T-helper 2 cell (primary cell): ENCODE measurements around the gene ABLIM2.
A peak's percentile ranks its signal among the peaks of the same experiment; 100 is the strongest.

Source experiments
- DNase-seq, 5 experiments: peaks; one replicate each; pipeline versions ENCODE4 v3.0.0 to v3.0.0-alpha.2; 2012 to 2022

The ABLIM2 gene

DNA sequence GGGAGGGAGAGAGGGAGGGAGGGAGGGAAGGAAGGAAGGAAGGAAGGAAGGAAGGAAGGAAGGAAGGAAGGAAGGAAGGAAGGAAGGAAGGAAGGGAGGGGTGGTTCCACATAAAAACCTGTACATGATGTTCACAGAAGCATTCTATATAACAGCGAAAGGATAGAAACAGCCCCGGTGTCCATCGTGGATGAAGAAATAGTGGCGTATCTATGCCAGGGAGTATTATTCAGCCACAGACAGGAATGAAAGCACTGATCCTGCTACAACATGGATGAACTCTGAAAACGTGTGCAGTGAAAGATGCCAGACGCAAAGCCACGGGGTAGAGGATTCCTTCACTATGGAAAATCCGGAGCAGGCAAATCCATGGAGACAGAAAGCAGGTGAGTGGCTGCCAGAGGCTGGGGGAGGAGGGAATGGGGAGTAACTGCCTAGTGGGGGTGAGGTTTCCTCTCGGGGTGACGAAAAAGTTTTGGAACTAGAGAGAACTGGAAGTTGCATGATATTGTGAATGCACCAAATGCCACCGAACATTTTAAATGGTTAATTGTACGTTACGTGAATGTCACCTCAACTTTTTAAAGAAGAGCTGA is 92.2 kb downstream of the ABLIM2 start:
- no peak for DNase-seq

DNA sequence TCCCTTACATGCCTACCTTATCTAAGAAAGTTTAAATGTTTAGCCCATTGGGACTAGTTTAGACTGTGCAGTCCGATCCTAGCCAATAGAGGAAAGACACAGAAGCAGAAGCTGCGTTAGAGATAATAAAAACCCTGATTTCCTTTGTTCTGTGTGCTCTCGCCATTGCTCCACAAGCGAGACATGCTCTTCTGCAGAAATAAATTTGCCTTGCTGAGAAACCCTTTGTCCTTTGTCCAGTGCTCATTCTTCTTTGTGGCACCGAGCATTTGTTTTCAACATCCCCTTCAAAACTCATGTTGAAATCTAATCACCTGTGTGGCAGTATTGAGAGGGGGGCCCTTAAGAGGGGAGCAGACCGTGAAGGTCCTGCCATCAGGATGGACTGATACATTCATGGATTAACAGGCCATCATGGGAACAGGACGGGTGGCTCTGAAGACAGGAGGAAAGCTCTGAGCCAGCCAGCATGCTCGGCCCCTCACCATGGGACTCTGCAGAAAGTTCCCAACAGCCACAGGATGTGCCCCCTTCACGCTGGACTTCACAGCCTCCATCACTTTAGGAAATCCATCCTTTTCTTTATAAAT is 94.5 kb downstream of the ABLIM2 start:
- DNase-seq, result no peak

DNA sequence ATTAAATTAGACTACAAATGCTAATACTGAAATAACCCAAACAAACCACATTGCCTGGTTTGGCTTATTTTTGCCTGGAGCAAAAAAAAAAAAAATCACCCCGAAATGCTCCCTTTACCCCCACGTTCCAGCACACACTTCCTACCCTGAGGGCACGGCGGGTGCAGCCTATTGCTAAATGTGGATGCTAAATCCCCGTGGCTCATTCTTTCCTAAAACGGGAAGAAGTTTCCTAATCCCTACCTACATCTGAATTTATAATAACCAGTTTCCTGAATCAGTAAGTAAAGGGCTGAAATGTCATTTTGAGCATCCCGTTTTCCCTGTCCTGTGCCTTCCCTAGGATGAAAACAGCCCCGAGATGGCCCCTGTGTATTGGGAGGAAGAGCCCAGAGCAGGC is 97.0 kb downstream of the ABLIM2 start:
- DNase-seq, result no peak

DNA sequence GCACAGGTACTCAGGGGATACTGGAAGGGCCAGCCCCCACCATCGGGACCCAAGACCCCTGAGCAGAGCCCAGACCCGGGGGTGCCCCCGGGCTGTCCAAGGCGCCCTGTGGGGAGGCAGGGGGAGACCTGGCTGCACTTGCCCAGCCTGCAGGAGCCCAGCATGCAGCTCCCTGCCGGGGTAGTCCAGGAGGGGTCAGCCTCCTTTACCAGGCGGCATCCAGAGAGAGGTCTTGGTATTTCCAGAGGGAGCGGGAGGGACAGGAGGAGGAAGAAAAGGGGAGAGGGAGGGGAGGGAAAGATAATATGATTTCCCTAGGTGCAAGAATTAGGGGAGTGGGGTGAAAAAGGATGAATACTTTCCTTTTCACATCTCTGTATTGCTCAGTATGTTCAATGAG is 97.5 kb downstream of the ABLIM2 start:
- DNase-seq, result no peak

DNA sequence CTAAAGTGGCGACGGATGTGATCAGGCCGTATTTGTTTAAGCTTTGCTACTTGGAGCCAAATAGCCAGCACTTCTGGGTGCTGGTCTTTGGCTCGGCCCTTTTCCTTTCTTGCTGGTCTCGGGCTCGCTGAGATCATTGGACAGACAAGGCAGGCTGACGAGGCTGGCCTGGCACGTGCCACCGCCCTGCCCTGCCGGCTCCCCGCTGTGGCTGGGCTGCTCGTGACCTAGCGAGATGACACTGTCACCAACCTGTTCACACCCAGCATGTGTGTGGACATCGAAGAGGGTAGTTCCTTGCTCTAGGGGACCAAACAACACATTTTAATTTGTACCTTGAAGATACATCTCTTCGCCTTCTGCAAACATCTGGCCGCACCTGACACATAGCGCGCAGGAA is 98.0 kb downstream of the ABLIM2 start:
- no peak for DNase-seq

DNA sequence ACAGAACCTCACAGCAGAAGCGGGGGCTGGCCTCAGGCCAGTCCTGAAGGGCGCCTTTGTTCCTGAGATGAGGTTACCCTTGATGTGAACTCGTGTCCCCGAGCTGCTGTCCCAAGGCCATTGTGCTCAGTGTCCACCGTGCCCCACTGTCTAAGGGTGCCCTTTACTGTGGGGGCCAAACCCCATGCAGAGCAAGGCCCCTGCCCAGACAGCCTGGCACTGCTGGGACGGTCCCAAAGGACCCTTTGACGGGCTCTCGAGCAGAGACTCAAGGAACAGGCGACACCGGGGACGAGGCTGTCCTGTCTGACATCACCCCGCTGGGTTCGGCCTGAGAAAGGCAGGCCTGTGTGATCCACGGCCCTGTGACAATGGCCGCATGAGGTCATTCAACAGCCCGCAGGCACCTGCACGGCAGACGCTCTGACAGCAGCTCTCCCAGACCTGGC is 100.6 kb downstream of the ABLIM2 start:
- no peak for DNase-seq

DNA sequence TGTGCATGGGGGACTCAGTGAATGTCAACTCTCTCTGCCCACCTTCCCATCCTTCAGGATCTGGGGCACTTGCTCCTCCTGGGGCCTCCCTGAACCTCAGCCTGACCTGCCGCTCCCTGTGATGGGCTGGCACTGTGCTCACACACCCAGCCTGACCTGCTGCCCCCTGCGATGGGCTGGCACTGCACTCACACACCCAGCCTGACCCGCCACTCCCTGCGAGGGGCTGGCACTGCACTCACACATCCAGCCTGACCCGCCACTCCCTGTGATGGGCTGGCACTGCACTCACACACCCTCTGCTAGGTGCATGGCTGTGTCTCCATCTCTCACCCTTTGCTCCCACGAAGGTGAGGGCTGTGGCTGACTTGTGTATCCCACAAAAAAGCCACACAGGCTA is 103.4 kb downstream of the ABLIM2 start:
- no peak for DNase-seq

DNA sequence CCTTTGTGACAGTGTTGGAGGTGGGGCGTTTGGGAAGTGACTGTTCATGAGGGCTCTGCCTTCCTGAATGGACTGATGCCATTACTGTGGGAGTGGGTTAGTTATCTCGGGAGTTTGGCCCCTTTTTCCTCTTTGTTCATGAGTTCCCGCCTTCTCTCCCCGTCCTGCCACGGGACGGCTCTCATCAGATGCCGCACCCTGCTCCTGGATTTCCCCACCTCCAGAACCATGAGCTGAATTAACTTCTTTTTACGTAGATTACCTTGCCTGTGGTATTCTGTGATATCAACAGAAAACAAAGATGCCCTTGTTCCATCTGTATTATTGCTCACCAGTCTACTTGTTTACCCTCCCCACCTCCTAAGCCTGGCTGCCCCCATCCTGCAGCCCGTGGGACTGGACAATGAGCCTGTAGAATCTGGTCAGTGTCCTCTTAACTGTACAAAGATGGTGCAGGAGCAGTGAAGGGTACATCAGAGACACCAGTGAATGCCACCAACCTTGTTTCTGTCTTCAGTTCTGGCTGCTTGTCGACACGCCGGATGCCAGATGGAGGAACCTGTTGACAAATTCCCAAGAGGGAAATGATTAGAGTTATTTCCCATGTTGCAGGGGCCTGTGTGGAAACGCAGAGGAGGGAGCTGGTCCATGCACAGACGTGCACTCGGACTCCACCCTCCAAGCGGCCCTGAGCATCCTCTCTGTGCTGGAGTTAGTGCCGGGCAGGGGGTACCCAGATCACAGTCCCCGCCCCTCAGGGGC is 104.7 kb downstream of the ABLIM2 start:
- DNase-seq, result no peak

DNA sequence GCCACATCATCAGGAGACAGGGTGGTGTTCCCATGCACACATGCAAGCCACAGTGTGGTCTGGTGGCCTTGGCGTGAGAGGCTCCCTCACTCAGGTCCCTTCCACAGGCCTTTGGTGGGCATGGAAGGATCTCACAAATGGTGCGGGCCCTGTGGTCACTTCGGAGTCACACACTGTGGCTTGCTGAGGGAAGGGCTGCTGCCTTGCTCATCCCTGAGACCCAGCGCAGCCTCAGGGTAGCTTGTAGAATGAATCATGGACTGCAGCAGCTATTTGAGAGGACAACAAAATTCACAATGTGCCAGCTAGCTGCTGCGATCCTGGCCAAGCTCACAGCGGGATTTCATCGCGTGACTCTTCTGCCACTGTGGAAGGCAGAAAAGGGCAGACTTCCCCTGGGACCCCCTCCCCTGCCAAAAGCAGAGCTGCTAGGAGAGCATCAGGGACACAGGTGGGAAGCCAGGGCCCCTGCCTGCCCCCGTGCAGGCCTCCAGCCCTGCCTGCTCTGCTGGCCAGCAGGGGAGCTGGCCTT is 106.4 kb downstream of the ABLIM2 start:
- DNase-seq, result no peak

DNA sequence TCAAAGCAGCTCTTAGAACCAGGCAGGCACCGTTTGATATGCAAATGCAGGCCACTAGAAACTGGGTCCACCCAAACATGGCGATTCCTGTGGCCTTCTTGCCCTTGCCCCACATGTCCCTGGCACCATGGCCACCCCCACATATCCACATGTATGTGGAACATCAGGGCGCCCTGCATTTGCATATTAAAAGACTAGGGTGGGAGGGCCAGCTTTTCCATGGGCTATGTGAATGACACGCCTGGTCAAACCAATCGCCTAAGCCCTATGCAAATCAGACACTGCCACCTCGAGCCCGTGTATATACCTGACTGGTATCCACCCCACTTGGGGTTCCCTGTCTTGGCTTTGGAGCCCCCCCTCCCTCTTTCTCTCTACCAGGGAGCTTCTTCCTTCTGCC is 107.0 kb downstream of the ABLIM2 start:
- no peak for DNase-seq

DNA sequence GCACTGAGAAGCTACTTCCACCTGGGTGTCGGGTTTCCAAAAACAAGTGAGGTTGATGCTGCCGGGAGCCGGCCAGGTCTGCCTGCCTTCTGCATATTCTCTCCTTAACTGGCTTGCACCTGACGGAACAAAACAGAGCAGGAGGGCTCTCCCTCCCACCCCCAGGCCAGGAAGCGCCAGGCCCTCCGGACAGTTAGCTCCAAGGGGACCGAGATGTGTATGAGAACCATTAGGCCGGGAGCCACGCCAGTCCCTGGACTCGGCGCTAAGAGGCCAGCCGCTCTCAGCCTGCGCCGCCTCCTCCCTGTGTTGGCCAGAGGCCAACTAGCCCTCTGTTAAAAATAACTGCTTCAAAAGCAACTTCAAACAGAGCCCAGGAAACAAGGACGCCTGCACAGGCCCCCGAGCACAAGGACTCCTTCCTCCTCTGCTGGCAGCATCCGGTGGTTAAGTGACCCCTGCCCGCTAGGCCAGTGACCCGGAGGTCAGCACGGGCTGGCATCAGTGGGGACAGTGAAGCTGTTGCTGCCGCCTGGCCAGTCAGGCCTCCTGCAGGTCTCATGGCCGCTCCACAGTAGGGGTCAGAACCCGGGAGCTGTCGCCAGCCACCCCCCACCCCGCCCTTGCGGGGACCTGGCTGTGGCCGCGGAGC is 107.9 kb downstream of the ABLIM2 start:
- DNase-seq, result no peak

DNA sequence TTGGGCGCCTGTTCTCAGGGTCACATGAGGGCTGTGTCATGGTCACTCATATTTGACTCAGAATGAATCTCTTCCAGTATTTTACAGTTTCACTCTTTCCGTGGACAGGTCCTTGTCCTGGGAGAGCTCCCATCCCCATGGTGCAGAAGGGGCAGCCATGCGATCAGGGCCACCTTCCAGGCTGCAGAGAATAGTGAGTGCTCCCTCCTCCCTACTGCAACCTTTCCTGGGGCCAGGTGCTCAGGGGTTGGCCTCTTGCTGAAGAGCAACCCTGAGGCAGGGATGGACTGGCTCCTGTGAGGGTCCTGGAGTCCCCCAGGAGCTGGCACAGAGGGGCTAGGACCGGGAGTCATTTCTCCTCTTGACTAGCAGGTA is 108.4 kb downstream of the ABLIM2 start:
- no peak for DNase-seq

DNA sequence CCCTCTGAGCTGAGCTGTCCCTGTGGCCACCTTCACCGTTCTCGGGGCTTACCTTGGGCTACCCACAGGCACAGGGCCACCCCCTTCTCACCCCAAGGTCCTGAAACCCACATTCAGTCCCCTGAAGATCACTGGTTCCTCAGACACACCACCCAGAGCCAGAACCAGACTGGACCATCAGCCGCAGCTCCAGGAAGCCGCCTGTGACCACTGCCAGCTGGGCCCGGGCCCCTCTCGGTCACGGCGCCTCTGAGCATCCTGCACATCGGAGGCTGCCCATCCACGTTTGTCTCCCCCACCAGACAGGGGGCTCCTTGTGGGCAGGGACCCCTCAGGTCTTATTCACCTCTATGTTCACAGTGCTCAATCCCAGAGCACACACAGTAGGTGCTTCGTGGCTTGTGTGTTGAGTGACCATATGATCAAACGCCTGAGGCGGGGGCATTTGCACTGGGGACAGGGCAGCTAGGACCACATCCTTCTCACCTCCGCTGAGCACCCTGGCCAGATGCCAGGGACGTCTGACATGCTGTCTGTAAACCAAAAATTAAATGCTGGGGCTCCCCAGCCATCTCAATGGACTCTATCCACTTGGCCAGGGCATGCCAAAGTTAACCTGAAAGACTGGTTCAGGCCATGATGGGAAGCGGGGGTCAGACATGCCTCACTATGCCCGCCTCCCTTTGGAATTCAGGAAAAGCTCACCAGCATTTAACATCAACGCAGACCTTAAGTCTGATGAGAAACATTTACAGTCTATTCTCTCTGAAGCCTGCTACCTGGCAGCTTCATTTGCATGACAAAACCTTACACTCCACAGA is 109.5 kb downstream of the ABLIM2 start:
- no peak for DNase-seq

DNA sequence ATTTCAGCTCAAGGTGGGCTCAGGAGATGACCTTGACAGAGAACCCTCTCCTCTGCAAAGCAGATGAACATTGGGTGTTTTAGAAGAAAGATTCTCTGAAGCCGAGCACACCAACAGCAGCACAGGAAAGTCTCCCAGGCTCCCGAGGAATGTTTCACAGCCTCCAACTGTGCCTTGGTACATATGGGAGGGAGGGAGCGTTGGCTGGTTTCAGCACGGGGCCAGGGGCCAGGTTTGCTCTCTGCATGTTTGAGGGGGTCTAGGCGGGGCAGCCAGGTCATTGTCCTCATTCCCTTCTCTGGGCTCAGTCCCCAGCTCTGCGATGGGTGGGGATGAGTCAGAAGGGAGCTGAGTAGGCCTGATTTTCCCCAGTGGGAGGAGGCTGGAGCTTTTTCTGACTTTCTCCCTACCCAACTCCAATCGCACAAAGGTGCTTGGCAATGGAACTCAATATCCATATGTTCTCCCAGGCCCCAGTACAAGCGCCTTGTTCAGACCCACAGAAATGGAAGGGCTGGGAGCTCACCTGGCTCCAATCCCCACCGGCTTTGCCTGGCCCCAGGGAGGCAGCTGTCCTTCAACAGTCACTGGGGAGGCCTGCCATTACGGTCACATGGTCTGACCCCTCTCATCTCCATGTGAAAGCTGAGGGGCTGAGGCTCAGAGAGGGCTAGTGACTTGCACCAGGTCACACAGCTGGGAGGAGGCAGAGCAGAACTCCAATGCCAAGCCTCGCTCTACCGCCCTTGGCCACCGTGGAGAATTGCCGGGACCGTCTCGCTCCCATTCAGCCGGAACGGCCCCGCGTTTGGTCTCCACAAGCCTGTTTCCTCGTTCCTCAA is 110.6 kb downstream of the ABLIM2 start:
- no peak for DNase-seq

DNA sequence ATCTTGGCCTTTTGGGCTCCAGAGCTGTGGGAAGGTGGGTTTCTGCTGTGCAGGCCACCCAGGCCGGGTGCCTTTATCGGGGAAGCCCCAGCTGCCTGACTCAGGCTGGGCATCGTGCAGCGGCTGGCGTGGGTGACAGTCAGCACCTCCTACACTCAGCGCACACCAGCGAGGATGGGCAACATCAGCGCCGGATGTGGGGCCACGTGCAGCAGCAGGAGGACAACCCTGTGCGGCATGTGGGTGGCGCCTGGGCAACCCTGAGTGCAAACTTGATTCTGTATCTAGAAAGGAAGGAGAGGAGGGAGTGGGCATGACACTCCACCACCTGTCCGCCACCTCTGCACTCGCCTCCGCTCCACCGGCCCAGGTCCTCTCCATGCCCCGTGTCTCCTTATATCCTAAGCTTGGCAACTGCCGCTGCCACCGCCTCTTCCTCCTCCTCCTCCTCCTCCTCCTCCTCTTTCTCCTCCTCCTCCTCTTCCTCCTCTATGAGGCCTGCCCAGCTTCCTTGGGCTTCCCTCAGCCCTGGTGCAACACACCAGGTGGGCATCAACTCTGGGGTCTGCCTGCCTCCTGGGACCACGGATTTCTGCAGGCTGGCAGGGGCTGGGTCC is 111.6 kb downstream of the ABLIM2 start:
- DNase-seq, result peak in 2 of 5 experiments; percentile 24 to 30

DNA sequence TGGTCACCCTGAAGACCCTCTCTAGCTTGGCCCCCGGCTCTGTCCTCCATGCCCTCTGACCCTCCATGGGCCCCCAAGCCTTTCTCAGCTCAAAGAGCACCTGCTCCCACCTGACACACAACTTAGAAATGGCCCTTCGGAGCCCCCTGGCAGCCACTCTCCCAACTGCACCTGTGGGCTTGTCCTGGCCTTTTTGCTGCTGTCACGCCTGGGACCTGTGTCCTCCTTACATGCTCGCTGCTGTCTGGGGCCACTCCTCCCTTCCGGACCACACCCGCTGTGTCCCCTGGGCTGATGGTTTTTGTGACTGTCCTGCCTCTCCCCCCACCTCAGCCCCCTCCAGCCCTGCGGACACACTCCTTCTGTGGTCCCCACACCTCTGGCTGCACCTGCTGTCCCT is 112.7 kb downstream of the ABLIM2 start:
- DNase-seq, result no peak

DNA sequence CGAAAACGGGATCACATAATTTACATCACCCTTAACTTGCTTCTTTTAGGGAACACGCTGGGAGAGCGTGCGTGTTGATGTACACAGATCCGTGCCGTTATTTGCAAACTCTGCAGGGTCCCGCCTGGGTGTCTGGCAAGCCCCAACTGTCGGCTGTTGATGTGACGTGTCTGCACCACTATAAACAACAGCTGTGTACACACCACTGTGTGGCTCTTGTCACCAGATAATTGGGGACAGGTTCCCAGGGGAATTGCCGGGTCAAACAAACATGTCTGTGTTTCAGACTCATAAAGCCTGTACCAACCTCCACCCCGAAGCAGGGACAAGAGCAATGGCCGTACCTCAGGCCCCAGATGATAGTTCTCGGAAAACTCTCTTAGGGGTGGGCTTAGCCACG is 113.9 kb downstream of the ABLIM2 start:
- no peak for DNase-seq

DNA sequence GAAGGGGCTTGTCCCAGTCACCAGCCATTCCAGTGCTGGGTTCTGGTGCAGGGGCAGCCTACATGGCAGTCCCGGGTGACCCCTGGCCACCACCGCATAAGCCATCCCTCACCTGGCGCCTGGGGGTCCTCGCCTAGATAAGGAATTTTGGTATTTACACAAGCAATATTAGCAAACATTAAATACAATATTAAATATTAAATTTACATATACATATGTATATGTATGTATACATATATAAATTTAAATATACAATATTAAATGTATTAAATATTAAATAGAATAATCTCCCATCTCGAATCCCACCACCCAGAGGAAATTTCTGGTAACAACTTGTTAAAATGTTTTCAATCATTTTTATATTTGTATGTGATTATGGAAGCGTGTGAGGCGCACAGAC is 114.4 kb downstream of the ABLIM2 start:
- DNase-seq, result no peak

DNA sequence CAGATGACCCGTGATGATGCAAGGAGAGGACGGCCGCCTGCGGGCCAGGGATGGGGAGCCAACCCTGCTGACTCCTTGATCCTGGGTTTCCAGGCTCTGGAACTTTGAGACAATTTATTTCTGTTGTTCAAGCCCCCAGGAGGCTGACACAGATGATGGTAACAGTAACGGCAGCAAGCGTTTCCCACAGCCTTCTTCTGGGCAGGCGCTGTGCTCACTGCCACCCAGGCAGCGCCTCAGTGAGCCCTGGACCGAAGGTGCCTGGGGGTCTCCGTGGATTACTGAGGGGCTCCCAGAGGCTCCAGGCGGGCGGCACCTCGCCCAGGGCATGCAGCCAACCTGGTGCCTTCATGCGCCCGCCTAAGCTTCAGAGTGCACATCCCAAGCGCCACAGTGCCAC is 115.0 kb downstream of the ABLIM2 start:
- DNase-seq, result no peak

DNA sequence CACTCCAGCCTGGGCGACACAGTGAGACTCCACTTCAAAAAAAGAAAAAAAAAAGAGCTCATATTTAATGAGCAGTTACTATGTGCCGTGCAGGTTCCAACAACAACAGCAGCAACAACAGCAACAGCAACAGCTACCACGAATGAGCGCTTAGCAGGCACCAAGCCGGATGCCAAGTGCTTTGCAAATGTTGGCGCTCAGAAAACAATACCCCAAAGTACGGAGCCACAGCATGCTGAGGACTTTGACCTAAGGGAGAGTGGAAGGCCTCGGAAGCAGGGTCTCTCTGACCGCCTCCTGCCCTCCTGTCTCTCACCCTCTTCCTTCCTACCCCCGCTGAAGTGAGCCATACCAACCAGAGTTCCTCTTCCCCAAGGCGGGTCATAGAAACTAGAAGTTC is 116.7 kb downstream of the ABLIM2 start:
- no peak for DNase-seq

DNA sequence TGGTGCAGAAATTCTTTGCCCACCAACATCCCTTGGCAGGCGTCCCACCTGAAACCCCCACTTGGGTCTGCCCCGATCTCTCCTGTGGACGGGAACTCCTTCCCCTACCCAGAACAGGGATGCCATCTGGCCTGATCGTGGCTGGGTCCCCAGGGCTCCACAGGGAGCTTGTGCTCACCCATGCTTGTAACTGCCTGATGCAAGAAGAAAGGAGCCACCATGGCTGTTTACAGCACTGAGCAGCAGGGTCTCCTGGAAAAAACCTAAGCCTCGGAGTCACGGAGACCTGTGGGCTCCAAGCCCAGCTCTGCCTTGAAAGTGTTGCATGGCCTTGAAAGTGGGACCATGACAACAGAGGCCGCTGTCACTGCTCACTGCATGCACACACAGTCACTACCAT is 117.4 kb downstream of the ABLIM2 start:
- no peak for DNase-seq
